Liver (tissue), 3 donors: ENCODE measurements around the gene ALDH2.
"Not testable (repeated sequence)": the region's sequence is repeated elsewhere in the genome, so short reads cannot be mapped to it uniquely, and the experiment has no call there.

Experiments used
- TAF1 ChIP-seq: conservative IDR thresholded peaks from 2 replicates; pipeline ENCODE4 v1.6.1; 2016; ENCODE audit warnings: antibody characterized with exemption, mild to moderate bottlenecking
- TF ChIP-seq, protein P1 (sequence below): fragments of 150-350 bp; IDR thresholded peaks from 2 replicates; pipeline ENCODE4 v1.5.1; 2017; ENCODE audit warnings: improper control_type of control experiment, low read depth, low read length; ENCODE audit not compliant: missing input control
- TF ChIP-seq, protein P2 (sequence below): IDR thresholded peaks from 2 replicates; pipeline ENCODE4 v1.6.1; 2016; ENCODE audit warnings: antibody characterized with exemption
- donor health status: healthy.
- donor health status: healthy.

DNA sequence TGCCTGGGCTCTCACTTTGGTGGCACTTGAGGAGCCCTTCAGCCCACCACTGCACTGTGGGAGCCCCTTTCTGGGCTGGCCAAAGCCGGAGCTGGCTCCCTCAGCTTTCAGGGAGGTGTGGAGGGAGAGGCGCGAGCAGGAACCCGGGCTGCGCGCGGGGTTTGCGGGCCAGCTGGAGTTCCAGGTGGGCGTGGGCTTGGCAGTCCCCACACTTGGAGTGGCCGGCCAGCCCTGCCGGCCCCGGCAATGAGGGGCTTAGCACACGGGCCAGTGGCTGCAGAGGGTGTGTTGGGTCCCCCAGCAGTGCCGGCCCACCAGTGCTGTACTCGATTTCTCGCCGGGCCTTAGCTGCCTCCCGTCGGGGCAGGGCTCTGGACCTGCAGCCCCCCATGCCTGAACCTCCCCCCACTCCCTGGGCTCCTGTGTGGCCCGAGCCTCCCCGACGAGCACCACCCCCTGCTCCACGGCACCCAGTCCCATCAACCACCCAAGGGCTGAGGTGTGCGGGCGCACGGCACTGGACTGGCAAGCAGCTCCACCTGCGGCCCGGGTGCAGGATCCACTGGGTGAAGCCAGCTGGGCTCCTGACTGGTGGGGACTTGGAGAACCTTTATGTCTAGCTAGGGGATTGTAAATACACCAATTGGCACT lies 68.9 kb downstream of the ALDH2 start:
- TF ChIP-seq, protein P1, sequence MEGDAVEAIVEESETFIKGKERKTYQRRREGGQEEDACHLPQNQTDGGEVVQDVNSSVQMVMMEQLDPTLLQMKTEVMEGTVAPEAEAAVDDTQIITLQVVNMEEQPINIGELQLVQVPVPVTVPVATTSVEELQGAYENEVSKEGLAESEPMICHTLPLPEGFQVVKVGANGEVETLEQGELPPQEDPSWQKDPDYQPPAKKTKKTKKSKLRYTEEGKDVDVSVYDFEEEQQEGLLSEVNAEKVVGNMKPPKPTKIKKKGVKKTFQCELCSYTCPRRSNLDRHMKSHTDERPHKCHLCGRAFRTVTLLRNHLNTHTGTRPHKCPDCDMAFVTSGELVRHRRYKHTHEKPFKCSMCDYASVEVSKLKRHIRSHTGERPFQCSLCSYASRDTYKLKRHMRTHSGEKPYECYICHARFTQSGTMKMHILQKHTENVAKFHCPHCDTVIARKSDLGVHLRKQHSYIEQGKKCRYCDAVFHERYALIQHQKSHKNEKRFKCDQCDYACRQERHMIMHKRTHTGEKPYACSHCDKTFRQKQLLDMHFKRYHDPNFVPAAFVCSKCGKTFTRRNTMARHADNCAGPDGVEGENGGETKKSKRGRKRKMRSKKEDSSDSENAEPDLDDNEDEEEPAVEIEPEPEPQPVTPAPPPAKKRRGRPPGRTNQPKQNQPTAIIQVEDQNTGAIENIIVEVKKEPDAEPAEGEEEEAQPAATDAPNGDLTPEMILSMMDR: not testable (repeated sequence)
- TF ChIP-seq, protein P2, sequence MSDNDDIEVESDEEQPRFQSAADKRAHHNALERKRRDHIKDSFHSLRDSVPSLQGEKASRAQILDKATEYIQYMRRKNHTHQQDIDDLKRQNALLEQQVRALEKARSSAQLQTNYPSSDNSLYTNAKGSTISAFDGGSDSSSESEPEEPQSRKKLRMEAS: not testable (repeated sequence)
- not testable (repeated sequence) for TF ChIP-seq TAF1
